OCI-M2 (cell line): ENCODE measurements around the gene ARFIP1.

Experiments
- DNase-seq: peaks from one replicate; lab custom pipeline; 2025; ENCODE audit not compliant: unreplicated experiment; lab: John Stamatoyannopoulos, UW

The ARFIP1 gene

DNA sequence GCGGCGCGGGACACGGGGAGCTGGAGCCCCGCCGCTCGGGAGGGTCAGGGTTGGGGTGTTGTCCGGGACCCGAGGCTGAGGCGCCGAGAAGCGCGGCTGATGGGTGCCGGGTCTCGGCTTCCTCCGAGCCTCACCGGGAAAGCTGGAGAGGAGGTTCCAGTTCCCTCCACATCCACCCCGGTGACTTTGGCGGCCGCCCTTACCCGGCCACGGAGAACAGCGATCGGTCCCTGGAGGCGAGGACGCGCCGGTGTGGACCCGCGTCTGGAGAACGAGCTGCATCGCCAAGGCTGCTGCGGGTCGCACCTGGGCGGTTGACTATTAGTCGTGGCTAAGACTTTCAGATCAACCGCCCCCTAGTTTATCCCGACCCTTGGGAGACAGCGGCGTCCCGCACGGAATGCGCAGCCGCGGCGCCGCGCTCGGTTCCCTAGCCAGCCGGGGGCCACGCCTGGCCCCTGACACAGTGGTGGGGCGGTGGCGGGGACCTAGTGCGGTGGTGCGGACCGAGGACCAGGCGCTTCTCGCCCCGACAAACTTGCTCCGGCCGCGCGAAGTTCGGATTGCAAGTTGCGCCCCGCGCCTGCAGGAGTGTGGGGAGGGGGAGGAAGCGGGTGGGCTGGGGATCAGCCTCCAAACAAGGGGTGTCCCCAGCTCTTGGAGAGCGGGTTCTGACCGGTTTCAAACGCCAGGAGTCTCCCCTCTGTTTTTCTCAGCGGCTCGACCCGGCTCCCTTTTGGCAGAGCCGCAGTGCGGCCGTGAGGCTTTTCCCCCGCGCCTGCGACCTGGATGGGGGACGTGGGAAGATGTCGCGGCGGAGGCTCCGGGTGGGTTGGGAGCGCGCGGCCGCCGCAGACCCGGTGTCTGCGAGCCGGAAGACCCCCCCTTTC, 156.9 kb downstream of the ARFIP1 start:
- DNase-seq: no peak

DNA sequence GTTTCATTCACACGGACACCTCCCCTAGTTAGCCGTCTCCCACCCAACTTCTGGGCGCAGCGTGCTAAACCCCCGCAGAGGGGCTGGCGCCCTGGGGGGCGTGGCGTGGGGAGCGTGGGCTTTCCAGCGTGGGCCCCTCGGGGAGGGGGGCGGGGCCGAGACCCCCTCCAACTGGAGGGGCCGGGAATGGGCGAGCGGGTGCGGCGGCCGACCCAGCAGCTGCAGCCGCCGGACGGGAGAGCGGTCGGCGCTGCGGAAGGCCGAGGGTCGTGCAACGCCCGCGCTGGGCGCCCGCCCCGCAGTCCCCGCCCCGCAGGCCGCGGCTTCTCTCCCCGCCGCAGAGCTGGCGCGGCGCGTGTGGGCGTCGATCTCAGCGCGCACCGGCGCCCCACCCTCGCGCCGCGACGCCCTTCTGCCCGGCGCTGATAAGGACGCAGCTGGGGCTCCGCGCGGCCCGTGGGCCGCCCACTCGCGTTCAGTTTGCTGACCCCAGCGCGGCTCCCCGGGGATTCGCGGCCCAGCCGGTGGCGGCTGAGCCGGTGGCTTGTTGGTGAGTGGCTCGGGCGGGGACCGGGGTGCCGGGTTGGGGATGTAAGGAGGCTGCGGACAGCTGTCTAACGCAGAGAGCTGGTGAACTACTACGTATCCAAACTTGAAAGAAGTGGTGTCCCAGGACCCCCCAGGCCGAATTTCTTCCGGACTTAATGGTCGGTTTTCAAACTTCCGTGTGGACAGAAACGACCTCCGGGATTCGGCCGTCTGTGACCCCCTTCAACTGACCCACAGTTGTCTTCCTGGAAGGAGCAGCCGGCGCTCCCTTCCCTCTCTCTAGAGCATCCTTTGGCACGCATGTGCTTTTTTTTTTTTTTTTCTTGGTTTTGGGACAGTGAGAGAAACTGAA, 157.8 kb downstream of the ARFIP1 start:
- DNase-seq: no peak

DNA sequence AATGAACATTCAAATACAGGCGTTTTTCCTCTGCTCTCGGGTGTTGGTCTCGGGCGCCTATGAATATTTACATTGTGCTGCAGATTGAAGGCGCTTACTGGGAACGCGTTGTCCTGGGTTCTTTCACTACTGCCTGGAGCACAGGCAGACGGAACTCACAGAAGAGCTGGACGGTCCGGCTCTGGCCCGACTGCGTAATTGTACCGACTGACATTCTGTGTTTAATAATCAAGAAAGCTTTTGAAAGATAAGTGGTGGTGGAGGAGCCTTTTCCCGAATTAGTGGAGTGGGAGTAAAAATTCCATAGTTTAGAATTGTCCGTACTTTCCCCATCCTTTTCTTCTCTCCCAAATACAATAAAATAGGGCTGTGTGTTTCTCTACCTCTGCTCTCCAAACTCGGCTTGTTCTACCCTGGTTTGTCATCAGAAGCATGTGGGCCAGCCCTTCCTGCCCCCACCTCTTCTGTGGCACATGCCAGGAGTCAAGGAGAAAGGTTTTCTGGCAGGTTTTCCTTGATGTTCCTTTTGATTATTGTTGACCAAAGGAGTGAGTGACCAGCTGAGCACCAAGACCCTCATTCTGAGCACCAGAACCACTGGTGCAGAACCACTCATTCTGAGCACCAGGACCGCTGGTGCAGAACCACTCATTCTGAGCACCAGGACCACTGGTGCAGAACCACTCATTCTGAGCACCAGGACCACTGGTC, 158.6 kb downstream of the ARFIP1 start:
- DNase-seq: no peak

DNA sequence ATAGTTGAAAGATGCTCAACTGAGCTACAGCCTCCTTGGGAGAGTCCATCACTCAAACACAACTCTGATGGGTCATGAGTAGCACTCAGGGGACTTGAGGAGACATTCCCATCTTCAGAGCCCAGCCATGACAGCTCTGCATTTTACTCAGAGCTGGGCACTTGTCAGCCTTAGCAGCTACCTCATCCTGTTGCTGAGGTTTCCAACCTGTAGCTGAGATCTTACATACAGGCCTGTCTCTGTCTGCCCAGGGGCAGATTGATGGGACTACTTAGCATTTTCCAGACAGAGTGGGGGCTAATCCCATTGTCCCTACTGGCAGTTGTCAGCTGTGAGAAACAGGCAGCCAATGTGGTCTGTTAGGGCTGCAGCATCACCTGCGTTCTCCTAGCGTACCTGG, 159.9 kb downstream of the ARFIP1 start:
- no peak for DNase-seq

DNA sequence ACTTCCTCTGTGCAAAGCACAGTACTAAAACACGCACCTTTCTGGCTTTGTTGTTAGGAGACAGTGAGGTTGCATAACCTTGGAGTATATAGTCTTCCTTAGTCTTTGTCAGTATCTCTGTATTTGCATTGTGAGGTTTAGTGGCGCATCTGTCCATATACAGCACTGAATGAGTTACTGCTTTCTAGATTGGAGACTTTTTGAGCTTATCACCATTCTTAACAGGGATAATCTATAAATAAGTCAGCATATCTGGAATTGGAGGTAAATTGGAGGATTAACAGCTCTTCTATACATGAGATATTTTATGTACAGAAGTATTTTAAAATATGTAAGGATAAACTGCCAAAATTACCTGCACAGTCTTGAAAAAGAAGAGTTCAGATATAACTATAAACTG, 160.7 kb downstream of the ARFIP1 start:
- no peak for DNase-seq

DNA sequence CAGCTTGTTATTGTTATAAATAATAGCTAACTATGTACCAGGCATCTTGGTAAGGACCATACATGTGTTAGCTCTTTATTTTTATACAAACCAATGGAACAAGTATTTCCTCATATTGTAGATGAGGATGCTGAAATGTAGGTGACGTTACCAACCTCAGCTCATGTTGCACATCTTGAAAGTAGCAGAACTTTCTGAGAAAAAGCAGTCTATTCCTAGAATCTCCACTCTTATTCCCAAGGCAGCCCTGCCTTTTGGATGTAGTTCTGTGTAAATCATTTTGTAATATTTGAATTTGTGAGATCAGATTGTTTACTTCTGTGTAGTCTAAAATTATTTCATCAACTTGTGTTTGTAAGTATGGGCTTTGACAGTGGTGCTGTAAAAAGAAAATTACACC, 161.7 kb downstream of the ARFIP1 start:
- DNase-seq: no peak

DNA sequence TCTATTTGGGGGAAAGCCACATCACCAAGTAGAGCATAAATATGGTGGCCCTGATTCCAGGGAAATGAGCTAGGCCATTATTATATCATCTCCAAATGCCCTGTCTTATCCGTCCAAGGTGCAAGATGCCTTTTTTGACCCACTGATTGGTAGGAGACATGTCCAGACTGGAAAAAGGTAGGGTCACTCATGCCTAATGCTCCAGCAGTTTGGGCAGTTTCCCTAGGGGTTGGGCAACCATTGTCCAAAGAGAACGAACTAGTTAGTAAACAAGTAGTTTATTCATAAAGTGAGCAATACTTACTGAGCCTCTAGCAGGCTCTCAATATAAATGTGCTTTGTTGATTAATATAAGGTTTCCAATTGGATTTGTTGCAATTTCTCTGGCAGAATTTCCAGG, 162.6 kb downstream of the ARFIP1 start:
- DNase-seq: no peak

DNA sequence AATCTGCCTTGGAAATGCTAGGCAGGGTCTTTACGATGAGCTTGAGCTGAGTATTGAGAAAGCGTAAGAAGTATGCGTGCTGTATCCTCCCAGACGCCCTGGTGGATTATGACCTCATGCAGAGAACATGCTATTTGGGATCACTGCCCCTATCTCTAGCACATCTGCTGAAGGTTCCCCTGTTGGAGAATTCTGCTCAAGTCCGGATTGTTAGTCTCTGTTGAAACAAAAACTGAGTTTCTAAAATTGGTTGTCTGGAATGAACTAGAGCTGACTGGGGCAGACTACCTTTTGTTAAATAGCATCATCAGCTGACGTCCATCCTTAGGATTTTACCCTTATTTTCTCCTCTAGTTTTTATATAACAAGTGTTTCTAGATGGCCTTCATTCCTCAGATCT, 163.9 kb downstream of the ARFIP1 start:
- no peak for DNase-seq

DNA sequence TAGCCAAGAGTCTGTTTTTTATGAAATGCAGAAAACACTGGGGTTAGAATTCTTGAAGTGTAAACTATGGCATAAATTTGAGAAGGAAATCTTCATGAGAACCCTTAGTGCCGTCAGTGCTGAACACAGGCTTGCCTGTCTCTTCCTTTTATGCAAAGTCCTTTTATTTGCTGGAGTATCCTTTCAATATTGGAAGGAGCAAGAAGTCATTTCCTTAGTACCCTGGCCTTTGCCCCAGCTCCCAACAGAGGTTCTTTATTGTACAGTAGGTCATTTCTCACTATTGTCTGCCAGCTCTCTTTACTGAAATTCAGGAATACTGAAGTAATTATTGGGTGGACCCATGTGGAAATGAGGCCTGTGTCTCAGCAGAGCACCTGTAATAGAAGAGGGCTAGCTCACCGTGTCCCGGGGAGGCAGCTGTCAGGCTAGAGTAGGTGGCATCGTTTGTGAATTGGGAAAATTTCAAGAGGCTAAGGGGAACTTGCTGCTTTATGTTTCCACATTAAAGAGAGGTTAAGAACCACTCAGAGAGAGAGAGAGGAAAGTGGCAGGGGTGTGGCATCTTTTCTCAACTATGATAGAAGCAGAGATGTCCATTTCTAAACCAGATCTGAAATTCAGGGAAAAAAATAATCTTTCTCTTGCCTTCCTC, 165.0 kb downstream of the ARFIP1 start:
- no peak for DNase-seq

DNA sequence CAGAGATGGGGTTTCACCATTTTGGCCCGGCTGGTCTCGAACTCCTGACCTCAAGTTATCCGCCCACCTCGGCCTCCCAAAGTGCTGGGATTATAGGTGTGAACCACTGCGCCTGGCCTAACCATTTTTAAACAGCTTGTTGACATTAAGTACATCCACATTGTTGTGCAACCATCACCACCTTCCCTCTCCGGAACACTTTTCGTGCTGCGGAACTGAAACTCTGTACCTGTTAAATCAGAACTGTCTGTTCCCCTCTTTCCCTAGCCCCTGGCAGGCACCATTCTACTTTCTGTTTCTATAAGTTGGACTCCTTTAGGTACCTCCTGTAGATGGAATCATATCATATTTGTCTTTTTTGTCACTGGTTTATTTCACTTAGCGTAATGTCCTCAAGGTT, 165.9 kb downstream of the ARFIP1 start:
- no peak for DNase-seq

DNA sequence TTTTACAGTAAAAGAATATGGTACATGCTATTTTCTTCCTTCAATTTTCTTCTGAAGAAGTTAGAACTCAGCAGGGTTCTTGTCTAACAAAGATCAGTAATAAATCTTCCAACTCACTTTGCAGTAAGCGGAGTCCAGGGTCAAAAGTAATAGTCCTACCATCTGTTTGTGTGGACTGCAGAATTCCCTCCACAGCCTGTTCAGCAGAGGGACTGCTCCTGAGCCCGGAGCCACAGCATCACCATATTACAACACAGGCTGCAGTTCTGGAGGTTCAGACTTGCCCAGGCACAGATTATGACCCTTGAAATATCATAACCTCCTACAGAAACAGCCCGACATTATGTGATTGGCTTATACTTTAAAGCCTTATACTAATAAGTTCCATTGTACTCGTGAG, 166.7 kb downstream of the ARFIP1 start:
- DNase-seq: no peak

DNA sequence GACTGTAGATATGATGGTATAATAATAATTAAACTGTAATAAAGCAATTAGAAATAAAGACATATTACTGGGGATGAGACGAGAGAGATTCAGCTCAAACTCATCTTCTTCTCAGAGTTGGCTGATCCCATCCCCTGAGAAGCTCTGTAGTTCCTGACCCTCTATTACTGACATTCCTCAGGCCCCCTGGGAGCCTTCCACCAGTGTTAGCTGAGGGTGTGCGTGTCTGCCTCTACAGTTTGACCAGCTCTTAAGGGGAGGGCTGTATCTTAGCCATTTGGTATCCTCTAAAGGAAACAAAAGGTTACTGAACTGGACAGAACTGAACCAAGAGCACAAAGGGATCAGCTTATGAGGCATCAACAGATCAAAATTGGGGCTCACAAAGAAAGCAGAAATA, 167.6 kb downstream of the ARFIP1 start:
- DNase-seq: no peak

DNA sequence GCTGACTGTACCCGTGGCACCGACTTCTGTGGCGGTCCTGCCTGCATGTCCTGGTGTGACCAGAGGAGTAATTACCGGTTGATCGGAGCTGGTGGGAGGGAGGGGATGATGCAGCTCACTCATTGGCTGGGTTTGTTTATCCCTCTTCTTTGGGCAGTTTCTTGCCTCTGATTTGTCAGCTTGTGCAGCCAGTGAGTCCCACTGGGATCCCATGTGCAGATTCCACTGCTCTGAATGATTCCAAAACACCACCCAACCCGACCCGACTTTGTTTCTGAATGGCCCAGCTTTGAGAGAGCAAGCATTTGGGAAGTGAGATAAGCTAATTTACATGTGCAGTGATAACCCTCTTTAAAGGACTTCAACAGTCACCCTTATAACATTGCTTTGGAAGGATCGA, 170.2 kb downstream of the ARFIP1 start:
- DNase-seq: no peak

DNA sequence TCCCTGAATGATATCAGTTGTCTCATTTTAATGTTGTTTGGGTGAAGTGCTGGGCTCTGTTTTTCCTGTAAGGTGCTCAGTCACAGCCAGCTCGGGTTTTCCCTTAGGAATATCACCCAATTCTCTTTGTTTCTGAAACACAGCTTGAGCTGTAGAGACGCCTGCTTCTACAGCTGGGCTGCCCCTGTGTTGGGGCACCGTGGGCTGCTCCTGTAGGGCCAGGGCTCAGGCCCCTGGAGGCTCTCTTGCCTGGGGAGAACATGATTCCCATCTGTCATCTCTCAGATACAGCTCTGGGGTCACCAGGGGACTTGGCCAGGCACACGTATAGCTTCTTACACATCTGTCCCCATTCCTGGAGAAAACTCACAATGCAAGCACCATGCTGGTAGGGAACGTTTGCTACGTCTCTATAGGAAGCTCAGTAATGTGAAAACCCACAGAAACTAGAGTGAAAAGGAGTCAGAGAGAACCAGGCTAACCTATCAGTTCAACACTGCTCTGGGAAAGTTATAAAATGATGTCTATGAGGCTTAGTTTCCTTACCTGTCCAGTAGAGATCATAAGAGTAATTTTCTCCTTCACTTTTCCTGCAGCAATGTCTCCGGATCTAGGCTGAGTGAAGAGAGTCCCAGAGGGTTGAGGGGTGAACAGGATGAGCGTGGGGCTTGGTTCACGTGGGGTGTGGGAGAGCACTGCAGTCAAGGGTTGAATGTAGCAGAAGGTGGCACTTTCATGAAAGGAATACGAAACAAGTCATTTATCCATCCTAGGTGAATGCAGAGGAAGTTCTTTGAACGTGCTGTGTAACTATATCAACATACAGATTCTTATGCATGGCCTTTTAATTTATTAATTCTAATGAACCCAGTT, 170.9 kb downstream of the ARFIP1 start:
- DNase-seq: no peak

DNA sequence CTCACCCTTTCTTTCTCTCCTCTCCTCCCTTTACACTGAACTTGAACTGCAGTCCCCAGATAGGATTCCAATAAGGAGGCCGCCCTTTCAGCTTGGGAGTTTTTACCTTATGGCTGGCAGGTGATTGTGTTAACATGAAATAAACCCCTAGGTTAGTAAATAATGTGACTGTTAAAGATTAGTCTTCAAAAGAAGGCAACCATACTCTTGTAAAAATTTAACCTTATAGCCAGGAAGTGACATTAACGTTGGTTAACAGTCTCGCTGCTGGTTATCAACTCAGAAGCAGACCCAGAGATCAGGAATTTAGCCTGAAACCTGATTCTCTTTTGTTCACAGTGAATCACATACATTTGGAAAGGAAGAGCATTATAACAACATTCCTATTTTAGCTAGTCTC, 171.6 kb downstream of the ARFIP1 start:
- no peak for DNase-seq

DNA sequence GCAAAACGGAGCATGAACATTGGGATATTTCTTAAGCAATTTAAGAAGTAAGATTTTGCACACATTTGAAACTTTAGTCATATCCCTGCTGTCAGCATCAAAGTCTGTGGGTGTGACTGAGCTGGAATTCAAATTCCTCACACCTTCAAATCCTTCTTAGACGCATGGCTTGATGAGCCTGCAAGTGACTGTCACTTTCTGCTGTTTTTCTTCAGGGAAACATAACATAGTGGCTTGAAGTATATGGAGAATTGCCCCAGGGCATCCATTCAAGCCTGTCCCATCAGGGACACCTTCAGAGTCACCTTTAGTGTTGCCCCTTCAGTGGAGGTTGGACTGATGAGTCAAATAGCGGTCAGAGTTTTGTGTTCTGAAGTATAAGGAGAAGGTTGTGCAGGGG, 173.8 kb downstream of the ARFIP1 start:
- DNase-seq: no peak

DNA sequence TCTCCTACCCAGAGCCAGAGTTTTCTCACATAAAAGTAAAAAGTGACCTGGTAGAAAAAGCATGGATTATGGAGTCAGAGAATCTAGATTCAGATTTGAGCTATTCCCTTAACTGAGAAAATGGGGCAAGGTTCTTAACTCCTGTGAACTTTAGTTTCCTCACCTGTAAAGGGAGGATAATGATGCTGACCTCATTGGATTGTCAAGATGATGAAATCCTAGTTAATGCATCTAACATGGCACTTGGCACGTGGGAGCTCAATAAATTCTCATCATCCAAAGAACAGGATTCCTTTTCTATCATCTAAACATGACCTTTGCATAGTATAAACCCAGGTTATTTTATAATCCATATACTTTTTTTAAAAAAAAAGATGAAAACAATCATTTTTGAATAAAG, 175.0 kb downstream of the ARFIP1 start:
- DNase-seq: no peak

DNA sequence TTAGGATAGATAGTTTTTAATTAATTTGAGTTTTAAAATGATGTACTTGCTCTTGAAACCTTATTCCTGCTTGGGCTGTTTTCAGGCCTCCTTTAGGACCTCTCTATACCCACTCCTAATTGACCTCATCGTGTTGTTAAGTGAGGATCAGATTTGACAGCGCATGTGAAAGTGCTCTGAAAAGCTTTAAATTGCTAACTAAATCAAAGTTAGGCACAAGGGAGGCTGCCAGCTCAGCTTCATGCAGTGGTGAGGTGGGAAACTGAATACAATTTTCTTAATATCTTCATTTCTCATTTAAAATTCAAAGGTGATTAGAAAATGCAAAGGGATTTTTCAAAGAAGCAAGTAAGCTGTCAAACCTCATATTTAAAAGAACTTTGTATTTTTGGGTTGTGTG, 176.4 kb downstream of the ARFIP1 start:
- DNase-seq: no peak

DNA sequence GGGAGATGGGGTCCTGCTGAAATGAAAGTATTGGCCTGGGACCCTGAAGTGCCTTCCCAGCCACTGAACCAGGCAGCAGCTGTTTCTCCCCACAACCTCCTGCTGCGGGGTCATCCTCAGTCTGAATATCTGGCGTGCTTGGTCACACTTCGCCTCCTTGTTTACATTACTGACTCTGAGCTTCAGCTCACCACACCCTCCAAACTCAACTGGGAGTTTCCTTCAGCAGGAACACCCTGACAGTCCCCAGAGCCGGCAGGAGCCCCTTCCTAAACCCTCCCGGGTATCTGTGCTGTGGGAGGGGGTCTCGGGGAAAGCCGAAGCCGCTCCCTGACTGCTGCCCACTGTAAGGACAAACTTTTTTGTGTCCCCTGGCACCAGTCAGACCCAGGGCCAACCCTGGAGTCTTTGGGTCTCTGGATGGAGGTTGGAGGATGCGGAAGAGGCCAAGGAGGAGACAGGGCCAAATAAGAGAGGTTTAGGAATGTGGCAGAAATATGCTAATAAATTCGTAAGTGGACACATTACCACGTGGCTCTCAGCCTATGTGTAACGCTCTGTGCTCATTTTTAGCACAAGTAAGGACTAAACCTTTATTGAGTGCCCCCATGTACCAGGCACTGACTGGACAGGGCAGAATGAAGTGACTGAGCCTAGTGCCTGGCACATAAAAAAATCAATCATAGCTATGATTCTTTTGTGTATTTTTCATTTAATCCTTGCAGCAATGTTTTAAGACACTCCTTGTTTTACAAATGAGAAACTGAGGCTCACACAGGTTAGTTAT, 177.1 kb downstream of the ARFIP1 start:
- DNase-seq: no peak
